Stimulated activated CD4-positive, alpha-beta T cell treated with anti-CD3 and anti-CD28 coated beads, Interleukin-12 subunit alpha, Interleukin-12 subunit beta, amount 100 ng/mL, for 24 hours (primary cell): ENCODE measurements around the gene USP35.
"Not testable (repeated sequence)": the region's sequence is repeated elsewhere in the genome, so short reads cannot be mapped to it uniquely, and the experiment has no call there.

Experiments used
- DNase-seq, 2 experiments: peaks; one replicate each; pipeline ENCODE4 v3.0.0-alpha.2; 2020; ENCODE audit warnings: low read depth in 2 of 2

USP35 gene

GRCh38 chr11:78216021-78216420 is 27.3 kb downstream of the USP35 start:
- no peak for DNase-seq

GRCh38 chr11:78216571-78217287 is 28.0 kb downstream of the USP35 start:
- no peak for DNase-seq

GRCh38 chr11:78217650-78218541 is 29.2 kb downstream of the USP35 start:
- DNase-seq: no peak

- no peak for DNase-seq
Measured at GRCh38 chr11:78218707-78219492, 30.2 kb downstream of the USP35 start.

- no peak for DNase-seq
Measured at GRCh38 chr11:78219493-78220217, 30.9 kb downstream of the USP35 start.

GRCh38 chr11:78220218-78221157 is 31.8 kb downstream of the USP35 start:
- DNase-seq: no peak

- no peak for DNase-seq
Measured at GRCh38 chr11:78221396-78222315, 32.9 kb downstream of the USP35 start.

GRCh38 chr11:78222726-78223125 is 34.0 kb downstream of the USP35 start:
- not testable (repeated sequence) for DNase-seq

GRCh38 chr11:78223320-78223954 is 34.7 kb downstream of the USP35 start:
- no peak for DNase-seq

GRCh38 chr11:78224506-78224905 is 35.8 kb downstream of the USP35 start:
- no peak for DNase-seq

GRCh38 chr11:78224906-78225420 is 36.2 kb downstream of the USP35 start:
- DNase-seq: no peak

- no peak for DNase-seq
Measured at GRCh38 chr11:78226684-78227680, 38.3 kb downstream of the USP35 start.

GRCh38 chr11:78227921-78228320 is 39.2 kb downstream of the USP35 start:
- DNase-seq: no peak

GRCh38 chr11:78228467-78228866 is 39.7 kb downstream of the USP35 start:
- no peak for DNase-seq

GRCh38 chr11:78229106-78229505 is 40.4 kb downstream of the USP35 start:
- no peak for DNase-seq

- DNase-seq: no peak
Measured at GRCh38 chr11:78230161-78230877, 41.6 kb downstream of the USP35 start.
